NCI-H2171 treated with DMSO at 0.1 percent for 48 hours (cell line): ENCODE results near the gene ITGAE.
"Not testable (repeated sequence)": the region's sequence is repeated elsewhere in the genome, so short reads cannot be mapped to it uniquely, and the experiment has no call there.

Experiments
- DNase-seq: peaks from one replicate; lab custom pipeline; 2025; lab: John Stamatoyannopoulos, UW

ITGAE gene

GRCh38 chr17:3761036-3761917 is 39.7 kb downstream of the ITGAE start:
- no peak for DNase-seq

- DNase-seq, result no peak
Measured at GRCh38 chr17:3759597-3760216, 41.3 kb downstream of the ITGAE start.

- DNase-seq, result peak; percentile 49
Measured at GRCh38 chr17:3755335-3756030, 45.5 kb downstream of the ITGAE start.

DNA sequence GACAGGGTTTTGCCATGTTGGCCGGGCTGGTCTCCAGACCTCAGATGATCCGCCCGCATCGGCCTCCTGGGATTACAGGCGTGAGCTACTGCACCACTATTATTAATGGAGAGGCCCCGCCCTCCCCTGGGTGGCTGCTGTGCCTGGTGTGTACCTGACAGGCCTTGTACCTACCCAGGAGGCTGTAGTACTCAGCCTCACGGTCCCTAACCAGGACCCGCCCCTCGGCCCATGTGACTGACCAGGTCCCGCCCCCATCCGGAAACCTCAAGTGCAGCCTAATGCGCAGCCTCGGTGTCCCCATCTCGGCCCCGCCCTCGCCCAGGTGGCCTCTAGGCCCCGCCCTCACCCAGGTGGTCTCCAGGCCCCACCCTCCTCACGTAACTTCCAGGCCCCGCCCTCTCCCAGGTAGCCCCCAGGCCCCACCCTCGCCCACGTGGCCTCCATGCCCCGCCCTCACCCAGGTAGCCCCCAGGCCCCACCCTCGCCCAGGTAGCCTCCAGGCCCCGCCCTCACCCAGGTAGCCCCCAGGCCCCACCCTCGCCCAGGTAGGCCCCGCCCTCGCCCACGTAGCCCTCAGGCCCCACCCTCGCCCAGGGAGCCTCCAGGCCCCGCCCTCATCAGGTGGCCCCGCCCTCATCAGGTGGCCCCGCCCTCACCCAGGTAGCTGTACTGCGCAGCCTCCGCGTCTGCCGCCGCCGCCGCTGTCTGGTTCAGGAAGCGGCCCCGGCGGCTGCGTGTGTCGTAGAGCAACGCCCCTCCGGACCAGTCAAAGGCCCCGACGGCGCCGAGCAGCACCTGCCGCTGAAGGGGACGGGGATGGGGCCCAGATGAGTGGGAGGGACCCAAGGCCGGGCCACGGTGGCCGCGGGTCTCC is 46.3 kb downstream of the ITGAE start:
- peak; percentile 97 for DNase-seq

- DNase-seq, result no peak
Measured at GRCh38 chr17:3754066-3754457, 46.9 kb downstream of the ITGAE start.

GRCh38 chr17:3753624-3754023 is 47.4 kb downstream of the ITGAE start:
- no peak for DNase-seq

- no peak for DNase-seq
Measured at GRCh38 chr17:3751836-3752235, 49.2 kb downstream of the ITGAE start.

- DNase-seq, result no peak
Measured at GRCh38 chr17:3750926-3751325, 50.1 kb downstream of the ITGAE start.

- no peak for DNase-seq
Measured at GRCh38 chr17:3750296-3750695, 50.7 kb downstream of the ITGAE start.

- DNase-seq, result no peak
Measured at GRCh38 chr17:3748576-3748975, 52.4 kb downstream of the ITGAE start.

DNA sequence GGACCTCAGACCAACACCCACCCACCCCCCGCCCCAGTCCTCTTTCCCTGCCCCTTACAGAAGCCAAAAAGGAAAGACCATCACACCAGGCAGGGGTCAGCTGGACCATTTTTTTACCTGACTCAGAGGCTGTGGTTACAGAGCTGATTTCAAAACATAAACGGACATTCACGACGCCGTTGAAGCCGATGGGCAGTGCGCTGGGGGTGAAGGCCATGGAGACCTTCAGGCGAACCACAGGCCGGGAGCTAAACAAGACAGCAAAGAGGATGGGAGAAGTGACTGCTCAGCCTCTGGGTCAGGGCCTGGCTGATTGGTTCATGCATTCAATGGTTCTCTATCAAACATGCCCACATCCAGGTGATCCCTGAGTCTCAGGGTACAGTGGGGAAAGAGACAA is 53.2 kb downstream of the ITGAE start:
- no peak for DNase-seq

DNA sequence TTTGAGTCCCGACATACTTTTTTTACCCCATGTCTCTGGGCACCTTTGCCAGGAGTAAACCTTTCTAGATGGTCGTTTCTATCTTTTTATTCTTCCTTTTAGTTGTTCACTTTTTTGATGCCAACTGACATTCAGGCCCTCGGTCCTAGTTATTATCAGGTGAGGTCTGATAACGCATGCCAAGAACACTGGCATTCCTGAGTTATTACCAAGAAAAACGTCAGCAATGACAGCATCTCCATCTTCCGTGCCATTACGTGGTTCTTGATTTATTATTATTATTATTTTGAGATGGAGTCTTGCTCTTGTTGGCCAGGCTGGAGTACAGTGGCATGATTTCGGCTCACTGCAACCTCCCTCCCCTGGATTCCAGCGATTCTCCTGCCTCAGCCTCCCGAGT is 55.9 kb downstream of the ITGAE start:
- no peak for DNase-seq

GRCh38 chr17:3744014-3744413 is 57.0 kb downstream of the ITGAE start:
- DNase-seq, result no peak

DNA sequence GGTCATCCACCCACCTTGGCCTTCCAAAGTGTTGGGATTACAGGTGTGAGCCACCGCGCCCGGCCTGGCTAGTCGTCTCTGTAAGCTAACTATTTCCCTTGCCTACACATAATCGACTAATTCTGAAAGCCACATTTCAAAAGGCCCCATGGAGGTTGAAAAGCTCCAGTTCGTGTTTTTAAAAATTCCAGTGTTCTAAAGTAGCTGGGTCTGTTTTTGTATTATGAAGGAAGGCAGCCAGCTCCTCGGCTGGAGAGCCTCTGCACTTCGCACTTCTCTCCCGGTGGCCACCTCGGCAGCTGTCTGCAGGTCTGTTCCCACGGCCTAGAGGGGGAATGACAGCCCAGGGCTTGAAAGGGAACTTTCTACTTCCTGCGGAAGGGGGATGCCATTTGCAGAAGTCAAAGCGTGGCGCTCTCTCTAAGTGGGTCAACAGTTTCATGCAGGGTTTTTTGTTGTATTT is 60.3 kb downstream of the ITGAE start:
- DNase-seq, result no peak

GRCh38 chr17:3739422-3740124 is 61.4 kb downstream of the ITGAE start:
- DNase-seq, result no peak

- peak; percentile 29 for DNase-seq
Measured at GRCh38 chr17:3738562-3739295, 62.3 kb downstream of the ITGAE start.

- DNase-seq, result no peak
Measured at GRCh38 chr17:3735515-3735914, 65.5 kb downstream of the ITGAE start.

DNA sequence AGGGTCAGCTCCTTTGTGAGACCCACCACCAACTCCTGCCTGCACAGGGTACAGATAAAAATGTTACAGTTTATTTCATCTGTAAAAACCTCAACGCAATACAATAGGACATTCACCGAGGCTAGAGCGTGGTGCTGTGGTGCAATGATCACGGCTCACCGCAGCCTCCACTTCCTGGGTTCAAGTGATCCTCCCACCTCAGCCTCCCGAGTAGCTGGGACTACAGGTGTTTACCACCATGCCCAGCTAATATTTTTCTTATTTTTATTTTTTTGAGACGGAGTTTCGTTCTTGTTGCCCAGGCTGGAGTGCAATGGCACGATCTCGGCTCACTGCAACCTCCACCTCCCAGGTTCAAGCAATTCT is 66.1 kb downstream of the ITGAE start:
- not testable (repeated sequence) for DNase-seq

- no peak for DNase-seq
Measured at GRCh38 chr17:3732210-3732621, 68.8 kb downstream of the ITGAE start.

DNA sequence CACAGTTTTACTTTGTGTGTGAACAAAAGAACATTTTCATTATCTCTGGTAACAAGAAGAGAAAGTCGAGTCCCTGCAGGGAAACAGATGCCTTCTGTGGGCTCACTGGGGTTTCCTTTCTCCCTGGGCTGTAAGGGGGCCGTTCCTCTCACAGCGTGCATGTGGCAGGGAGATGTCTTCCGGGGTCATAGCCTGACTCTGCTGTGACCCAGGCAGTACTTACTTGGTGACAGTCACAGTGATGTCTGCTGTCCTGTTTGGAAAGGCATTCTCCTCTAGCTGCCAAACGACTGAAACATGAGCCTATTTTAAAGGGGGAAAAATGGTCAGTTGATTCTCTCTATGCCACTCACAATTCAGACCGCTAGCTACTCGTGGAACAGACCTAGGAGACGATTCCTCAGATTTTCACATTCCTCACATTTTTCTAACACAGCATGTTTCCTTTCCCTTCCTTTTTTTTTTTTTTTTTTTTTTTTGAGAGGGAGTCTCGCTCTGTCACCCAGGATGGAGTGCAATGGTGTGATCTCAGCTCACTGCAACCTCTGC is 70.0 kb downstream of the ITGAE start:
- no peak for DNase-seq
